Calu3 (cell line): ENCODE results near the gene IGFBP2. TPM values are rescaled to one million over a fixed set of nuclear protein-coding genes. Genes with fewer than 3 reads are reported as not detected.

Experiments
- BruUV-seq: library from RNA; stranded (reverse); fragments of 400-500 nt; replicated peaks from 2 replicates; lab custom pipeline; 2021; lab: Mats Ljungman, UMichigan
- CTCF ChIA-PET: fragments of 300-600 bp; sonication (Branson Sonifier 250); formaldehyde crosslinking; loops from one replicate; lab custom pipeline; 2022; ENCODE audit warnings: antibody characterized with exemption; lab: Charles Lee
- DNase-seq: peaks from one replicate; pipeline ENCODE4 v3.0.0; 2022
- H3K27ac Mint-ChIP-seq: one replicate; pipeline ENCODE4 v1.8.0; 2022; ENCODE audit warnings: mixed read lengths; ENCODE audit not compliant: unreplicated experiment
- H3K27me3 Mint-ChIP-seq: one replicate; pipeline ENCODE4 v1.8.0; 2022; ENCODE audit warnings: mixed read lengths; ENCODE audit not compliant: unreplicated experiment
- H3K36me3 Mint-ChIP-seq: one replicate; pipeline ENCODE4 v1.8.0; 2022; ENCODE audit warnings: mild to moderate bottlenecking, moderate library complexity, mixed read lengths; ENCODE audit not compliant: insufficient read depth, unreplicated experiment
- H3K4me1 Mint-ChIP-seq: one replicate; pipeline ENCODE4 v1.8.0; 2022; ENCODE audit warnings: mild to moderate bottlenecking, low read depth, mixed read lengths; ENCODE audit not compliant: unreplicated experiment
- H3K4me3 Mint-ChIP-seq: one replicate; pipeline ENCODE4 v1.8.0; 2022; ENCODE audit warnings: mild to moderate bottlenecking, low read depth, moderate library complexity, mixed read lengths; ENCODE audit not compliant: unreplicated experiment
- H3K9me3 Mint-ChIP-seq: one replicate; pipeline ENCODE4 v1.8.0; 2022; ENCODE audit warnings: low read depth, mixed read lengths; ENCODE audit not compliant: unreplicated experiment
- CTCF ChIP-seq: fragments of 200-600 bp; IDR thresholded peaks from one replicate; pipeline ENCODE4 v1.8.0; 2022; ENCODE audit warnings: antibody characterized with exemption; ENCODE audit not compliant: unreplicated experiment
- intact Hi-C: fragments of 100-400 bp; cut with micrococcal nuclease; formaldehyde crosslinking; loops from one replicate; pipeline ENCODE4 v1.10.0; 2022; ENCODE audit not compliant: unreplicated experiment
- total RNA-seq: library from RNA; stranded (reverse); gene quantifications from 2 replicates; pipeline ENCODE4 v1.2.3, GENCODE V29; 2022

Gene IGFBP2
- total RNA-seq, 1 experiment from 2014 or later, result 175 TPM

DNA sequence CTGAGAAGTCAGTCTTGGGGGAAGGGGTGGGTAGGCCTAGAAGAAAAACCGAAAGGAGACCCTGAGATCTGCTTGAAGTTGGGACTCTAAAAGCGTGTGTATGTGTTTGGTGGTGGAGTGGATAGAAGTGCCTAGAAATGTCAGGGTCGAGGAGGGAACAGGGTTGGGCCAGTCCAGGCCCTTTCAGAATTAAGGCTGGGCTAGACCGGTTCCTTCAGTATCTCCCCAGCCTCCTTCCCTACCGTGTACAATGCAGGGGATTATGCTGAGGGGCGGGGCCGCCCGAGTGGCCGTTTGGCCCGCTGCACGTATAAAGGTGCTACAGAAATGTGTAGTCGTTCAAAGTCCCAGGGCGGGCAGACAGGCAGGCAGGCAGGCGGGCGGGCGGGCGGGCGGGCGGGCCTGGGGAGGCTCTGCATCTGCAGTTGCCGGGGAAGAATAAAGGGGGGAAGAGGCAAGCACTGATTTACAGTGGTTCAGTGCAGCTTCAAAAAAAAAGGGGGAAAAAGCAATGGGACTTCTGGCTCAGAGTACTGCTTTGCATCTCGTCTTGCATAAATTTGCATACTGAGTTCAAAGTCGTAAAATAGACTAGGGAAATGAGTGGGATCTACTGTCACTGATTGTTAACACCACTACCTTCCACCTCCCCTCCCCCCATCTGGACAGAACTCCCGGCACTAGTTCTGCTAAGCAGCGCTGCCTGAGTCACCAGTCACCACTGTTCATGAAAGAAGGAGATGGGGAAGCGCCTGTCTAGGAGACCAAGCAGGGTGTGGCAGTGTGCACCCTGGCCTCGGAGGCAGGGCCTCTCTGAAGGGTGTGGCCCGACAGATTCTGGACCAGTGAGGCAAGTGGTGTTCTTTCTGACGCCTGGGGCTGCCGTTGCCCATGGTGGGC lies 3.6 kb downstream of the IGFBP2 start:
- DNase-seq, result peak; percentile 82
- no TSS peak for BruUV-seq
- peaks cover 44% of the 10 kb centered on the region for H3K36me3 Mint-ChIP-seq
- peaks cover 51% of the 10 kb centered on the region for H3K4me1 Mint-ChIP-seq
- H3K27ac Mint-ChIP-seq, result peak overlapping the region; percentile 39
- no peaks in the 10 kb centered on the region for H3K9me3 Mint-ChIP-seq
- no peak for TF ChIP-seq CTCF
- CTCF ChIA-PET, result interaction anchor here (0.6 to 0.8 kb wide), 2 partner anchors 20 to 653 kb away, joined by 4 read pairs; no protein-coding TSS in a partner anchor
- H3K4me3 Mint-ChIP-seq, result peak overlapping the region; percentile 33
- intact Hi-C loops, result loop anchor here (2.0 kb wide), 1 partner anchor 16 kb away; no protein-coding TSS in a partner anchor
- peaks cover 50% of the 10 kb centered on the region for H3K27me3 Mint-ChIP-seq

DNA sequence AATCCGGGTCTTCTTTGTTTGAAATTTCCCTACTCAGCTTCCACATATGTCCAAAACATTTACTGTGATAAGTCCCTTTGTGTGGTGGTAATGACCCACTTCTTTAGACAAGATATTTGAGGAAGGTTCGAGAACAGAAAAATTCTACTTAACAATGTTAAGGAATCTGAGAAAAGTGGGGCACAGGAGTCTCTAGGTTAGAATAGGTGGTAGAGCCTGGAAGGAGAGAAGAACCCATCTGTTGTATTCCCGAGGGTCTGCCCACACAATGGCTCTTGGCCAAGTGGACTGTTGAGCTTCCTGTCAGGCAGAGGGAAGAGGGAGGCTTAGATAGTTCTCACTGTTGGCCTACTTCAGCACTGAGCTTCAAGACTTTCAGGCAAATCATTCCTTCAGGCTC lies 4.3 kb downstream of the IGFBP2 start:
- BruUV-seq, result no TSS peak
- peaks cover 43% of the 10 kb centered on the region for H3K27me3 Mint-ChIP-seq
- H3K27ac Mint-ChIP-seq, result peak overlapping the region; percentile 39
- DNase-seq, result no peak
- no peak for TF ChIP-seq CTCF
- CTCF ChIA-PET, result interaction anchor here (0.6 kb wide), 1 partner anchor 653 kb away, joined by 4 read pairs; no protein-coding TSS in a partner anchor
- intact Hi-C loops, result loop anchor here (2.0 kb wide), 1 partner anchor 15 kb away; no protein-coding TSS in a partner anchor
- no peaks in the 10 kb centered on the region for H3K9me3 Mint-ChIP-seq
- peaks cover 43% of the 10 kb centered on the region for H3K36me3 Mint-ChIP-seq
- H3K4me1 Mint-ChIP-seq, result peaks cover 48% of the 10 kb centered on the region
- H3K4me3 Mint-ChIP-seq, result peak overlapping the region; percentile 33

GRCh38 chr2:216643986-216644659 lies 10.9 kb downstream of the IGFBP2 start:
- Mint-ChIP-seq H3K4me1 (peaks cover 19% of the 10 kb centered on the region), H3K9me3 (peaks cover 3% of the 10 kb centered on the region), H3K27ac (peak overlapping the region; percentile 60), H3K4me3 (no peak overlapping the region), H3K36me3 (peaks cover 4% of the 10 kb centered on the region), H3K27me3 (no peaks in the 10 kb centered on the region)
- peak; percentile 14 for DNase-seq
- no TSS peak for BruUV-seq
- intact Hi-C loops, result no loop called here
- TF ChIP-seq CTCF, result no peak
- CTCF ChIA-PET, result no interaction called here

- peaks cover 27% of the 10 kb centered on the region for H3K4me1 Mint-ChIP-seq
- intact Hi-C loops, result no loop called here
- CTCF ChIA-PET, result no interaction called here
- peaks cover 2% of the 10 kb centered on the region for H3K36me3 Mint-ChIP-seq
- BruUV-seq, result no TSS peak
- TF ChIP-seq CTCF, result no peak
- peaks cover 3% of the 10 kb centered on the region for H3K9me3 Mint-ChIP-seq
- H3K27ac Mint-ChIP-seq, result peak overlapping the region; percentile 60
- H3K27me3 Mint-ChIP-seq, result no peaks in the 10 kb centered on the region
- peak; percentile 20 for DNase-seq
- no peak overlapping the region for H3K4me3 Mint-ChIP-seq
These were observed 11.8 kb downstream of the IGFBP2 start for GRCh38 chr2:216644842-216645635.
